BJ (cell line): Measurements from ENCODE around the gene NFATC3. TPM values are rescaled to one million over a fixed set of nuclear protein-coding genes. Genes with fewer than 3 reads are reported as not detected.
"Not testable (repeated sequence)": the region's sequence is repeated elsewhere in the genome, so short reads cannot be mapped to it uniquely, and the experiment has no call there.

Experiments used
- CTCF ChIA-PET: fragments of 350-600 bp; formaldehyde crosslinking; extraction: SDS; loops from one replicate; lab custom pipeline; 2021; ENCODE audit warnings: antibody characterized with exemption, inconsistent platforms; lab: Yijun Ruan, JAX
- POLR2A ChIA-PET: fragments of 300-600 bp; sonication (Branson Sonifier 250); formaldehyde crosslinking; extraction: SDS; loops from one replicate; lab custom pipeline; 2021; ENCODE audit warnings: antibody characterized with exemption; lab: Charles Lee
- DNase-seq: peaks from one replicate; pipeline ENCODE4 v3.0.0-alpha.2; 2011; ENCODE audit warnings: low read depth
- H3K27me3 ChIP-seq: 2 replicates; pipeline ENCODE4 v1.6.0; 2011; ENCODE audit warnings: low read length; ENCODE audit not compliant: control insufficient read depth, insufficient read depth
- H3K36me3 ChIP-seq: 2 replicates; pipeline ENCODE4 v1.5.1; 2011; ENCODE audit warnings: low read length; ENCODE audit not compliant: control insufficient read depth, insufficient read depth
- H3K4me3 ChIP-seq: 2 replicates; pipeline ENCODE4 v1.5.1; 2011; ENCODE audit warnings: low read depth, mild to moderate bottlenecking, control low read depth, low read length
- CTCF ChIP-seq: IDR thresholded peaks from 2 replicates; pipeline ENCODE4 v1.5.1; 2011; ENCODE audit warnings: low read depth, mild to moderate bottlenecking, control low read depth, inconsistent platforms, low read length, moderate library complexity; ENCODE audit not compliant: insufficient read depth
- polyA plus RNA-seq: library from polyadenylated mRNA; depleted of rRNA; stranded (reverse); fragments of >200 nt; gene quantifications from 2 replicates; pipeline ENCODE4 v1.2.3, GENCODE V29; 2011

The NFATC3 gene
- polyA plus RNA-seq, 1 experiment, result 10.5 TPM

GRCh38 chr16:68113059-68113761, 28.0 kb downstream of the NFATC3 start:
- TF ChIP-seq CTCF, result no peak
- CTCF ChIA-PET, result interaction anchor here (1.2 kb wide), 1 partner anchor 20 kb away, joined by 4 read pairs; no protein-coding TSS in a partner anchor
- POLR2A ChIA-PET, result no interaction called here
- no peak for DNase-seq
- H3K4me3 ChIP-seq, result no peak overlapping the region
- no peaks in the 10 kb centered on the region for H3K27me3 ChIP-seq
- H3K36me3 ChIP-seq, result no peaks in the 10 kb centered on the region

- POLR2A ChIA-PET, result no interaction called here
- CTCF ChIA-PET, result no interaction called here
- TF ChIP-seq CTCF, result no peak
These were observed 28.6 kb downstream of the NFATC3 start for GRCh38 chr16:68113765-68114240.

GRCh38 chr16:68114939-68115338, 29.8 kb downstream of the NFATC3 start:
- CTCF ChIA-PET, H3K4me3 ChIP-seq, H3K36me3 ChIP-seq, DNase-seq, H3K27me3 ChIP-seq: not testable (repeated sequence)
- POLR2A ChIA-PET, result interaction anchor here (0.6 kb wide), 1 partner anchor 395 kb away, joined by 4 read pairs; no protein-coding TSS in a partner anchor

More at GRCh38 chr16:68113765-68114240, 28.6 kb downstream of the NFATC3 start:
- DNase-seq, result no peak
- Histone ChIP-seq H3K27me3 (no peaks in the 10 kb centered on the region), H3K36me3 (no peaks in the 10 kb centered on the region), H3K4me3 (no peak overlapping the region)

GRCh38 chr16:68115851-68116250, 30.7 kb downstream of the NFATC3 start:
- Histone ChIP-seq H3K27me3 (no peaks in the 10 kb centered on the region), H3K4me3 (no peak overlapping the region), H3K36me3 (no peaks in the 10 kb centered on the region)
- ChIA-PET CTCF (interaction anchor here (1.6 kb wide), 1 partner anchor 39 kb away, joined by 4 read pairs; no protein-coding TSS in a partner anchor), POLR2A (no interaction called here)
- no peak for TF ChIP-seq CTCF
- no peak for DNase-seq

GRCh38 chr16:68116256-68116867, 31.2 kb downstream of the NFATC3 start:
- peak; percentile 57 for TF ChIP-seq CTCF
- CTCF ChIA-PET, result interaction anchor here (1.3 to 2.3 kb wide), 3 partner anchors 17 to 38 kb away, joined by 4 to 10 read pairs (median 6); no protein-coding TSS in a partner anchor
- no peak overlapping the region for H3K4me3 ChIP-seq
- POLR2A ChIA-PET, result no interaction called here
- H3K36me3 ChIP-seq, result no peaks in the 10 kb centered on the region
- no peaks in the 10 kb centered on the region for H3K27me3 ChIP-seq
- DNase-seq, result no peak
